ENCODE results near the gene FOXC2. TPM values are rescaled to one million over a fixed set of nuclear protein-coding genes. Genes with fewer than 3 reads are reported as not detected.

Gene FOXC2
- total and polyA plus RNA-seq, 7 donors = under 0.01 to 0.81 (median 0.39) TPM; not detected in 1

DNA sequence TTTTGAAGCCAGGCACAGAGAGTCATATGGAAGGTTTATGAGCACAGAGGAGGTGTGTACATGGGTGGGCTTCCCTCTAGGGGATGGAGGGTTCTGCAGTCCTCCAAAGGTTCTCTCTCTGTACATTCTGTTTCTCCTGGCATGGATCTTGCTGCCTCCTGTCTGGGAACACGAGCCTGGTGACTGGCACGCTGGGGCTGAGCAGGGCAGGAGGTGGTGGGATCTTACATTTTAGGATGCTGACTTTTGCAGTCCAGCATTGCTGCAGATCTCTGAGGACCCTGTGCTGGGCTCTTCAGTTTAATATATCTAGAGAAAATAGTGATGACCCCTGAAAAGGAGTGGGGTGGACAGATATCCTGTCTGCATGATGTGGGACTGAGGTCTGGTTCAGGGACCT is 34.7 kb downstream of the FOXC2 start:
- Histone ChIP-seq H3K4me1 (no peaks in the 10 kb centered on the region), H3K9me3 (peaks cover 0 to 3% (median 0%) of the 10 kb centered on the region in 4 donors), H3K36me3 (no peaks in the 10 kb centered on the region), H3K4me3 (no peak overlapping the region), H3K27me3 (peaks cover 2 to 76% (median 34%) of the 10 kb centered on the region in 3 donors), H3K27ac (no peak overlapping the region)
- no peak for TF ChIP-seq POLR2AphosphoS5 (IDR thresholded peaks at IDR 0.05)
- no peak for TF ChIP-seq CTCF (IDR thresholded peaks at IDR 0.05)
- TF ChIP-seq POLR2A (IDR thresholded peaks at IDR 0.05) = no peak
- no peak for TF ChIP-seq EP300 (IDR thresholded peaks at IDR 0.05)
- intact Hi-C loops (cut with DNase I) = no loop called here
- no peak for DNase-seq
- WGBS, 2 donors = 62 to 87% methylated on average over 2 of the region's 2 CpGs

GRCh38 chr16:86602521-86602920 is 35.9 kb downstream of the FOXC2 start:
- Histone ChIP-seq H3K4me1 (no peaks in the 10 kb centered on the region), H3K36me3 (no peaks in the 10 kb centered on the region), H3K27ac (no peak overlapping the region), H3K4me3 (no peak overlapping the region), H3K27me3 (peaks cover 0 to 74% (median 25%) of the 10 kb centered on the region in 3 donors), H3K9me3 (peaks cover 0 to 3% (median 0%) of the 10 kb centered on the region in 4 donors)
- TF ChIP-seq POLR2AphosphoS5 (IDR thresholded peaks at IDR 0.05) = no peak
- TF ChIP-seq POLR2A (IDR thresholded peaks at IDR 0.05) = no peak
- no peak for TF ChIP-seq CTCF (IDR thresholded peaks at IDR 0.05)
- TF ChIP-seq EP300 (IDR thresholded peaks at IDR 0.05) = no peak
- 48 to 80% methylated on average over 4 of the region's 4 CpGs for WGBS, 2 donors
- intact Hi-C loops (cut with DNase I) = no loop called here
- no peak for DNase-seq

- WGBS, 2 donors = 54 to 70% methylated on average over 16 of the region's 16 CpGs
- Histone ChIP-seq H3K9me3 (peaks cover 0 to 3% (median 0%) of the 10 kb centered on the region in 4 donors), H3K27me3 (peaks cover 0 to 72% (median 25%) of the 10 kb centered on the region in 3 donors), H3K4me1 (no peaks in the 10 kb centered on the region), H3K4me3 (no peak overlapping the region), H3K27ac (no peak overlapping the region), H3K36me3 (no peaks in the 10 kb centered on the region)
- TF ChIP-seq POLR2AphosphoS5 (IDR thresholded peaks at IDR 0.05) = no peak
- DNase-seq = no peak
- intact Hi-C loops (cut with DNase I) = no loop called here
These were observed 38.0 kb downstream of the FOXC2 start for GRCh38 chr16:86604436-86605193.

GRCh38 chr16:86605950-86606349 is 39.3 kb downstream of the FOXC2 start:
- 98 to 99% methylated on average over 3 of the region's 3 CpGs for WGBS, 2 donors
- no peaks in the 10 kb centered on the region for H3K36me3 ChIP-seq
- intact Hi-C loops (cut with DNase I) = no loop called here
- no peak for TF ChIP-seq CTCF (IDR thresholded peaks at IDR 0.05)
- no peak for TF ChIP-seq POLR2A (IDR thresholded peaks at IDR 0.05)
- peaks cover 0 to 70% (median 29%) of the 10 kb centered on the region in 3 donors for H3K27me3 ChIP-seq
- no peak for DNase-seq
- no peaks in the 10 kb centered on the region for H3K4me1 ChIP-seq
- no peak overlapping the region for H3K27ac ChIP-seq
- H3K9me3 ChIP-seq = peaks cover 0 to 3% (median 0%) of the 10 kb centered on the region in 4 donors
- no peak overlapping the region for H3K4me3 ChIP-seq

- DNase-seq = no peak
- no peak overlapping the region for H3K27ac ChIP-seq
- no peaks in the 10 kb centered on the region for H3K4me1 ChIP-seq
- WGBS, 2 donors = 41 to 55% methylated on average over 2 of the region's 2 CpGs
- no peaks in the 10 kb centered on the region for H3K36me3 ChIP-seq
- intact Hi-C loops (cut with DNase I) = no loop called here
- H3K4me3 ChIP-seq = no peak overlapping the region
- TF ChIP-seq CTCF (IDR thresholded peaks at IDR 0.05) (no peak), EP300 (IDR thresholded peaks at IDR 0.05) (no peak), POLR2AphosphoS5 (IDR thresholded peaks at IDR 0.05) (no peak), POLR2A (IDR thresholded peaks at IDR 0.05) (no peak)
- peaks cover 0 to 3% (median 0%) of the 10 kb centered on the region in 4 donors for H3K9me3 ChIP-seq
- peaks cover 0 to 67% (median 18%) of the 10 kb centered on the region in 3 donors for H3K27me3 ChIP-seq
These were observed 41.7 kb downstream of the FOXC2 start for GRCh38 chr16:86608301-86608747.

Data from sigmoid colon (tissue), 7 donors.